ENCODE data around the gene NAA60. TPM values are rescaled to one million over a fixed set of nuclear protein-coding genes. Genes with fewer than 3 reads are reported as not detected.

Gene NAA60
- total RNA-seq, result 10 to 100 TPM; 47.8 to 49.4 TPM
- 10 to 100 TPM; 35.9 to 54.6 (median 45.5) TPM for polyA plus RNA-seq (ENCODE audit: insufficient read length in 6 of 6)
- long read RNA-seq, donor 1, transcript NAA60-238 (5 exons, 3,899 nt), result major isoform, 17 of 27 reads
- long read RNA-seq, donor 1, partial matches to known transcripts, result 0 of 27 reads
- long read RNA-seq, donor 1, other reads (novel, unspliced or antisense), result 0 of 27 reads
- long read RNA-seq, donor 2, transcript NAA60-238 (5 exons, 3,899 nt), result major isoform, 17 of 29 reads
- long read RNA-seq, donor 2, partial matches to known transcripts, result 0 of 29 reads
- long read RNA-seq, donor 2, other reads (novel, unspliced or antisense), result 0 of 29 reads
- long read RNA-seq, donor 3, transcript NAA60-229 (7 exons, 2,531 nt), result major isoform, 6 of 12 reads
- long read RNA-seq, donor 3, partial matches to known transcripts, result 0 of 12 reads
- long read RNA-seq, donor 3, other reads (novel, unspliced or antisense), result 0 of 12 reads
- long read RNA-seq, donor 4, transcript NAA60-229 (7 exons, 2,531 nt), result major isoform, 6 of 12 reads
- long read RNA-seq, donor 4, partial matches to known transcripts, result 3 of 12 reads
- long read RNA-seq, donor 4, other reads (novel, unspliced or antisense), result 0 of 12 reads
- long read RNA-seq, donor 5, transcript NAA60-229 (7 exons, 2,531 nt), result minor isoform, 5 of 20 reads
- long read RNA-seq, donor 5, transcript NAA60-238 (5 exons, 3,899 nt), result major isoform, 12 of 20 reads
- long read RNA-seq, donor 5, partial matches to known transcripts, result 0 of 20 reads
- long read RNA-seq, donor 5, other reads (novel, unspliced or antisense), result 0 of 20 reads
- long read RNA-seq, donor 6, transcript NAA60-238 (5 exons, 3,899 nt), result major isoform, 9 of 16 reads
- long read RNA-seq, donor 6, partial matches to known transcripts, result 0 of 16 reads
- long read RNA-seq, donor 6, other reads (novel, unspliced or antisense), result 0 of 16 reads
- long read RNA-seq, donor 7, partial matches to known transcripts, result 0 of 1 reads
- long read RNA-seq, donor 7, other reads (novel, unspliced or antisense), result 0 of 1 reads
- long read RNA-seq, donor 8, transcript NAA60-229 (7 exons, 2,531 nt), result minor isoform, 5 of 21 reads
- long read RNA-seq, donor 8, transcript NAA60-238 (5 exons, 3,899 nt), result major isoform, 7 of 21 reads
- long read RNA-seq, donor 8, partial matches to known transcripts, result 0 of 21 reads
- long read RNA-seq, donor 8, other reads (novel, unspliced or antisense), result 0 of 21 reads
- long read RNA-seq, donor 9, result 0 reads
- long read RNA-seq, donor 10, partial matches to known transcripts, result 1 of 5 reads
- long read RNA-seq, donor 10, other reads (novel, unspliced or antisense), result 0 of 5 reads
- long read RNA-seq, donor 11, result 0 reads
- long read RNA-seq, donor 12, partial matches to known transcripts, result 0 of 13 reads
- long read RNA-seq, donor 12, other reads (novel, unspliced or antisense), result 0 of 13 reads

DNA sequence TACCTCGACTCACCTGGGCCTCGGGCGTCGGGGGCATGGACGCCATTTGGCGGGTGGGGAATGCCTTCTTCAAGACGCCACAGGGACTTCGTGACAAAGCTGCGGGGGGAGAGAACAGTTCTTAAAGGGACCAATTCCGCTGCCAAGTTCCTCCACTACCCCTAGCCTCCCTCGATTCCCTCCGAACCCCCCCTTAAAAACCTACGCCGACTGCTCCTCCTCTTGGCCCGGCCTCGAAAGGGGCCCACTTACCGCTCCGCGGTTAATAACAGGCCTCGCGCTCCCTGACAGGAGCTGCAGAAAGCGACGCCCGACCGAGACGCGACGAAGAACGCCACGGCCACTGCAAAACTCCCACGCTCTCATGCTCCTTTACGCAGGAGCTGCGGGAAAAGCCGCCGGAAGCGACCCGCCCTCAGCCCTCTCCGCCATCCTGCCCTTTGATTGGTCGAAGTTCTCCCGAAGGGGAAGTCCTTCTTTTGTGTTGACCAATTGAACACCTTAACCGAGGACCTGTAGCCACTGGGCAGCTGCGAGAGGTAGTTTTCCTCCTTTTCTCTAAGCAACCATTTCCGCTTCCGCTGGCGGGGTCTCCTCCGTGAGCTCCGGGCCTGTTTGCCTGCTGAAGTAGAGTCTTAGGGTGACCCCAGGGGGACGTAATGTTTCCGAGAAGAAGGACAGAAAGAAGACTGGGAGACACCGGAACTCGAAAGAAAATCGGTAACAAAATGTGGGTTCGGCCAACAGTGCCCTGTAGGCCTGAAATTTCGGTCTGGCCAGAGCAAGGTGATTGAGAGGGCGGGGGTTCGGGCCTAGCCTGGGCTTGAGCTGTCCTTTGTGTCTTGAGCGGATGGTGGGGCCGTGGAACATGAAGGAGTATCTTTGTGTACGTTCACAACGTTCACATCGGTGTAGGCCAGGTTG lies at the start of gene NAA60, which contains the start of gene ZNF597:
Gene NAA60 (plus strand): TSS at position 573 of the 924 bp plus-strand sequence. CDS start 32,548 bp downstream, outside the sequence.
Gene ZNF597 (minus strand): TSS at position 397 of the 924 bp plus-strand sequence. CDS start 351 bp downstream, at position 46.
- peaks cover 0 to 22% of the 10 kb centered on the region in 2 donors for H3K4me1 ChIP-seq
- peaks cover 0 to 25% of the 10 kb centered on the region in 2 donors for H3K36me3 ChIP-seq
- H3K27ac ChIP-seq, result peak within 1 kb of the TSS; percentile 65 to 77
- no peaks in the 10 kb centered on the region for H3K27me3 ChIP-seq
- peak; percentile 74 to 91 (median 88) for DNase-seq
- H3K9me3 ChIP-seq, result peaks cover 0 to 17% of the 10 kb centered on the region in 2 donors
- TF ChIP-seq, protein P1, sequence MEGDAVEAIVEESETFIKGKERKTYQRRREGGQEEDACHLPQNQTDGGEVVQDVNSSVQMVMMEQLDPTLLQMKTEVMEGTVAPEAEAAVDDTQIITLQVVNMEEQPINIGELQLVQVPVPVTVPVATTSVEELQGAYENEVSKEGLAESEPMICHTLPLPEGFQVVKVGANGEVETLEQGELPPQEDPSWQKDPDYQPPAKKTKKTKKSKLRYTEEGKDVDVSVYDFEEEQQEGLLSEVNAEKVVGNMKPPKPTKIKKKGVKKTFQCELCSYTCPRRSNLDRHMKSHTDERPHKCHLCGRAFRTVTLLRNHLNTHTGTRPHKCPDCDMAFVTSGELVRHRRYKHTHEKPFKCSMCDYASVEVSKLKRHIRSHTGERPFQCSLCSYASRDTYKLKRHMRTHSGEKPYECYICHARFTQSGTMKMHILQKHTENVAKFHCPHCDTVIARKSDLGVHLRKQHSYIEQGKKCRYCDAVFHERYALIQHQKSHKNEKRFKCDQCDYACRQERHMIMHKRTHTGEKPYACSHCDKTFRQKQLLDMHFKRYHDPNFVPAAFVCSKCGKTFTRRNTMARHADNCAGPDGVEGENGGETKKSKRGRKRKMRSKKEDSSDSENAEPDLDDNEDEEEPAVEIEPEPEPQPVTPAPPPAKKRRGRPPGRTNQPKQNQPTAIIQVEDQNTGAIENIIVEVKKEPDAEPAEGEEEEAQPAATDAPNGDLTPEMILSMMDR (IDR thresholded peaks at IDR 0.05), result no peak
- peak within 1 kb of the TSS; percentile 46 to 67 for H3K4me3 ChIP-seq
- ATAC-seq, result peak; percentile 98
- intact Hi-C loops (cut with DNase I), result no loop called here

- intact Hi-C loops (cut with DNase I), result no loop called here
- Histone ChIP-seq H3K27me3 (no peaks in the 10 kb centered on the region), H3K9me3 (peaks cover 0 to 40% of the 10 kb centered on the region in 2 donors), H3K27ac (peak overlapping the region; percentile 63 to 90), H3K4me1 (peaks cover 7 to 27% of the 10 kb centered on the region in 2 donors), H3K4me3 (peak overlapping the region; percentile 86 to 93), H3K36me3 (peaks cover 0 to 52% of the 10 kb centered on the region in 2 donors)
- DNase-seq (no peak), ATAC-seq (no peak)
- TF ChIP-seq, protein P1 (IDR thresholded peaks at IDR 0.05), result no peak
Observed at GRCh38 chr16:3400446-3400778, 43.1 kb upstream of the NAA60 start.

DNA sequence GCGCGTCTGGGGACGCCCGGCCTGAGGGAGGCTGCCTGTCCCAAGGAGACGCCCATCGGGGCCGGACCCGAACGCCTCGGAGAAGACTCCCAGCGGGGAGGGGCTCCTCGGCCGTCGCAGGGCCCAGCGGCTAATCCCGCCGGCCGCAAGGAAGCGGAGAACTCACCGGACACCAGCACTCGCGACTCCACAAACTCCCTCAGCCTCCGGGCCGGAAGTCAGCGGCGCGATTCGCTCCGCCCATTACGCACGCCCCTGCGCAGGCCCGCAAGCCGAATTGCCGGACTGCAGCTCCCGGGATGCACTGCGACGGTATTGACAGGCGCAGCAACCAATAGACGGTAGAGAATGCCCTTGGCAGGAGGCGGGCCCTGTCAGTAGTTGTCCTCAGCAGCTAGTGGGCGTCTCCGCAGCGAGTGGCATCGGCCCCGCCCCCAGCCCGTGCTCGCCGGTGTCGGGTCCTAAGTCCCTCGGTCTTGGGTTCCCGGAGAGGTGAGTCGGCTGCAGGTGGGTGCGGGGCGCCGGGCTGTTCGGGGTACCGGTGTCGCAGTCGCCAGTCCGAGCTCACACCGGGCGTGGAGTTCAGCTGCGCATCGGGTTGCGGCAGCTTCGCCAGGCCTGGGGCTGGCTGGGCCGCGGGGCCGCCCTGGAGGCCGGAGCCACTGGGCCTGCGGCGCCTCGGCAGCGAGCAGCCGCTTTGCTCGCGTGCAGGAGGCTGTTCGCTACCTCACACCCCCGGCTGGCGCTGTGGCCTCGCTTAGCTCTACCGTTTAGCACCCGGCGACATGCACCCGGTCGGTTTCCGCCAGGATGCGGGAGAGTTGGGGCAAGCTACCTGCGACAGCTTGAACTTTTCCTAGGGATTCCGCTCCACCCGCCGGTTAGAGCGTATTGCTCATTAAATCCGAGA lies 42.4 kb upstream of the NAA60 start, which contains the start of the genes ZNF174 and ZSCAN32:
Gene ZNF174 (plus strand): TSS at position 437 of the 910 bp plus-strand sequence. CDS start 790 bp downstream, outside the sequence.
Gene ZSCAN32 (minus strand): TSS at position 226 of the 910 bp plus-strand sequence. CDS start 3,447 bp downstream, outside the sequence.
- Histone ChIP-seq H3K4me1 (peaks cover 7 to 27% of the 10 kb centered on the region in 2 donors), H3K27me3 (no peaks in the 10 kb centered on the region), H3K4me3 (peak within 1 kb of the TSS; percentile 86 to 93), H3K36me3 (peaks cover 0 to 52% of the 10 kb centered on the region in 2 donors), H3K27ac (peak within 1 kb of the TSS; percentile 77 to 90), H3K9me3 (peaks cover 0 to 40% of the 10 kb centered on the region in 2 donors)
- TF ChIP-seq, protein P1 (IDR thresholded peaks at IDR 0.05), result no peak
- peak; percentile 100 for ATAC-seq
- DNase-seq, result peak; percentile 98 to 99 (median 99)
- intact Hi-C loops (cut with DNase I), result no loop called here
